Measurements from ENCODE around the gene MYDGF.

MYDGF gene

DNA sequence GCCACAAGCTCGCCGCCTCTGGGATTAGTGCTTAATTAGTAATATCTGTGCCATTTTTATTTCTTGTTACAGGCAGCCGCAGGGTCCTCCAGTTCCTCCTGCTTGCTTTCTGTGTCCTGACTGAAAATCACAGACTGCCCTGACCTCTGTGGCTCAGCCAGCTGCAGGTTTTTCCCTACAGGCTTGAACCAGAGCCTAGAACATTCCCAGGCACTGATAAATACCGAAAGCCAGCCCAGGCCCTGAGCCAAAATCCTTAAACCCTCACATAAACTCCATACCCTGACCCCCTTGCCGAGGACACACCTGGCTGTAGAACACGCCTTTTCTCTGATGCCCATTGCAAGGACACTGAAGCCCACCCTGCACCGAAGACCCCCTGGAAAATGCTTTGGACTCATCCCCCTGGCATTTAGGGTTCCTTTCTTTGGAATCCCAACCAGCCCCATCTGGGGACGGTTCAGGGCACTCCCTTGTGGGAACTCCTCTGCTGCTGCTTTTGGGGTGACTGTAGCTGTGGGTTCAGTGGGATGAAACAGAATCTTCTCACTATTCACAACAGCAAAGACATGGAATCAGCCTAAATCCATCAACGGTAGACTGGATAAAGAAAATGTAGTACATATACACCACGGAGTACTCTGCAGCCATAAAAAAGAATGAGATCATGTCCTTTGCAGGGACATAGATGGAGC is 38.0 kb upstream of the MYDGF start:
- TF ChIP-seq, protein P1, sequence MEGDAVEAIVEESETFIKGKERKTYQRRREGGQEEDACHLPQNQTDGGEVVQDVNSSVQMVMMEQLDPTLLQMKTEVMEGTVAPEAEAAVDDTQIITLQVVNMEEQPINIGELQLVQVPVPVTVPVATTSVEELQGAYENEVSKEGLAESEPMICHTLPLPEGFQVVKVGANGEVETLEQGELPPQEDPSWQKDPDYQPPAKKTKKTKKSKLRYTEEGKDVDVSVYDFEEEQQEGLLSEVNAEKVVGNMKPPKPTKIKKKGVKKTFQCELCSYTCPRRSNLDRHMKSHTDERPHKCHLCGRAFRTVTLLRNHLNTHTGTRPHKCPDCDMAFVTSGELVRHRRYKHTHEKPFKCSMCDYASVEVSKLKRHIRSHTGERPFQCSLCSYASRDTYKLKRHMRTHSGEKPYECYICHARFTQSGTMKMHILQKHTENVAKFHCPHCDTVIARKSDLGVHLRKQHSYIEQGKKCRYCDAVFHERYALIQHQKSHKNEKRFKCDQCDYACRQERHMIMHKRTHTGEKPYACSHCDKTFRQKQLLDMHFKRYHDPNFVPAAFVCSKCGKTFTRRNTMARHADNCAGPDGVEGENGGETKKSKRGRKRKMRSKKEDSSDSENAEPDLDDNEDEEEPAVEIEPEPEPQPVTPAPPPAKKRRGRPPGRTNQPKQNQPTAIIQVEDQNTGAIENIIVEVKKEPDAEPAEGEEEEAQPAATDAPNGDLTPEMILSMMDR (IDR thresholded peaks at IDR 0.05; ENCODE audit: control insufficient read depth, extremely low read depth, insufficient read depth), result no peak
- H3K4me3 ChIP-seq (ENCODE audit: low read depth, low read length), result no peak overlapping the region
- DNase-seq (ENCODE audit: low read depth), result no peak

DNA sequence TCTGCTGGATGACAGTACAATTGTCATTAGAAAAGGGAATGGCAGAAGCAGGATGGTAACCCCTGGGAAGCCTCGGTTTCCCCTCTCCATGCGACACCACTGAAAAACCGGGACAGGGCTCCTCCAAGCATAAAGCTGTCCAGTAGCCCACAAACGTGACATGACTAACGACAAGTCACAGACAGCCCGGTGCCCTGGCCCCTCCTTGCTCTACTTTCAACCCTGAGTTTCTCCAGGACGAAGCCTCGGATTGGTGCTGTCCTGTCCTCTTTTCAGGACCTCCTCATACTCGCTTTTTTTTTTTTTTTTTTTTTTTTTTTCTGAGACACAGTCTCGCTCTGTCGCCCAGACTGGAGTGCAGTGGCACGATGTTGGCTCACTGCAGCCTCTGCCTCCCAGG is 37.2 kb upstream of the MYDGF start:
- TF ChIP-seq, protein P1 (IDR thresholded peaks at IDR 0.05; ENCODE audit: control insufficient read depth, extremely low read depth, insufficient read depth), result no peak
- H3K4me3 ChIP-seq (ENCODE audit: low read depth, low read length), result no peak overlapping the region
- DNase-seq (ENCODE audit: low read depth), result no peak

DNA sequence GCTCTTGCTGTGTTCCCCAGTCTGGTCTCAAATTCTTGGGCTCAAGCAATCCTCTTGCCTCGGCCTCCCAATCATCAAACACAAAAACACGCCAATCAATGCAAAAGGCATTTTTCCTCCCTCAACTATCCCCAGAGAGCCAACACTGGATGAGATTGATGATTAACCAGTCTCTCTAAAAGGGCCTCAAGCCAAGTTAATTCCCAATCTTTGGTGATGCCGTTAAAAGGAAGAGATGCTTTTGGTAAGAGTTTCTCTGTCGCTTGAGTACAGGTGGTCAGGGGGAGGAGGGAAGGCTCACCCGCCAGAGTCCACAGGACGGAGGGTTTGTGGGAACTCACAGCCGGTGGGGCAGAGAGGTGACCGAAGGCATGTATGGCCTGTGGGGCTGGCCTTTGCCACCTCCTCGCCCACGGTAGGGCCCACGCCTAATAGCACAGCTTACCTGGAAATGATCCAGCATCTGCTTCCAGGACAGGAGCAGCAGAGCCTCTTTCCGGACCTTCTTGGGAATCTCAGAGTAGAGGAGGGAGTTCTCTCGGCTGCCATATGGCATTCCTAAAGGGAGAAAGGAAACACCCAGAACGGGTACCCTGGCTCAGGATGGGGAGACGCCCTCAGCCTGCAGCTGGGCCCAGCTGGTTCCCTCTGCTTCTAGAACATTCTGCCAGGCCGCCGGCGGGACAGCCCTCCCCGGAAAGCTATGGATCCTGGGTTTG is 35.4 kb upstream of the MYDGF start:
- H3K4me3 ChIP-seq (ENCODE audit: low read depth, low read length), result no peak overlapping the region
- no peak for DNase-seq (ENCODE audit: low read depth)
- TF ChIP-seq, protein P1 (IDR thresholded peaks at IDR 0.05; ENCODE audit: control insufficient read depth, extremely low read depth, insufficient read depth), result no peak

DNA sequence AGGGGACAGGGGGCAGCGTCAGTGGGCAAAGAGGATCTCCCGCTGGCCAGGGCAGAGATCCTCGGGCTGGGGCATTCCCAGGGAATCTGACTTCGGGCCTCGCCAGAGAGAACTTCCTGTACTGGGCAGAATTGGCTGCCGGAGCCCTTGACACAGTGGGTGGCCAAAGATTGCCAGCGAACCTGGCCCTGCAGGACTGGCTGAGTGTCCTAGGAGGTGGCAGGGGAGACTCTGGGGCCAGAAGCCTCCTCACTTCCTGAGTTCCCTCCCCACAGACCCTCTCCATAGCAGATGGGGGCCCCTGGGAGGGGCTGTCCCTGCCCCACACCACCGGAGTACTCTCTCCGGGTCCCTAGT is 34.2 kb upstream of the MYDGF start:
- TF ChIP-seq, protein P1 (IDR thresholded peaks at IDR 0.05; ENCODE audit: control insufficient read depth, extremely low read depth, insufficient read depth), result no peak

DNA sequence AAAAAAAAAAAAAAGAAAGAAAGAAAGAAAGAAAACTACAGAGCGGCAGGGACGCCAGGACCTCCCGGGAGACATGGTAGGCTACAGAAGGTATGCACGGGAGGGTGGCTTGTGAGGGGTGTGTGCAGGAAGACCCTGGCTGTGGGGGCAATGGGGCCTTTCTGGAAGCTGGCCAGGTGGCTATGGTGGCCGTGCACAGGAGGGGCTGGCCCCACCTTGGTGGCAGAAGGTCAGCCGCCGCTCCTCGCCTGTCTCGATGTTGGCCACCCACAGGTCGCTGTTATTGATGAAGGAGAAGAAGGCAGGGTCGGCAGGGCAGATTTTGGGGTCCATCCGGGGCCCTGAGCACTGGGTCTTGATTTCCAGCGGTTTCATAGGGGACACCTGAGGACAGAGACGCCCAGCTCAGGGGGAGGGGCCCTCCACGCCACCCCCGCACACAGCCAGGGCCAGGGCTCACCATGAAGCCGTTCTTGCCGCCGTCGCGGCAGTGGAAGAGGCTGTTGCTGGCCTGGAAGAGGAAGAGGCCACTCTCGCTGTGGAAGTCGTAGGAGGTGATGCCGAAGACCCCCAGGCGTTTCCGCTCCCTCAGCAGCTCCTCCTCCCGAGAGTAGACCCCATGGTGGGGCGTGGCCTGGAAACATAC is 33.7 kb upstream of the MYDGF start:
- TF ChIP-seq, protein P1 (IDR thresholded peaks at IDR 0.05; ENCODE audit: control insufficient read depth, extremely low read depth, insufficient read depth), result no peak
- DNase-seq (ENCODE audit: low read depth), result no peak
- H3K4me3 ChIP-seq (ENCODE audit: low read depth, low read length), result no peak overlapping the region

More for the DNA sequence above, 34.2 kb upstream of the MYDGF start:
- no peak overlapping the region for H3K4me3 ChIP-seq (ENCODE audit: low read depth, low read length)
- DNase-seq (ENCODE audit: low read depth), result no peak

DNA sequence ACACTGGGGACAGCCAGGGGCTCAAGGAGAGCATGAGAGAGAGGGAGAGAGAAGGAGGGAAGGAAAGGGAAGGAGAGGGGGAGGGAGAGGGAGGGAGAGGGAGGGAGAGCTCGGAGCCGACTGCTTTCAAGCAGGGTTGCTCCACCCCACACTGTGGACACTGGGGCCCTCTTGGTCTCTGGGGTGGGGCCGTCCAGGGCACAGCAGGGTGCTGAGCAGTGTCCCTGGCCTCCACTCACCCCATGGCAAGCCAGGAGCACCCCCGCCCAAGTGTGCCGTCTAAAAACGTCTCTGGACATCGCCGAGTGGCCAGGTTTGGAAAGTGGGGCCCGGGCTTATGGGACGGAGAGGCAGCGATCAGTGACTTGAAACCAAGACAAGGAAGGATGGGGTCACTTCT is 32.6 kb upstream of the MYDGF start:
- no peak for DNase-seq (ENCODE audit: low read depth)
- TF ChIP-seq, protein P1 (IDR thresholded peaks at IDR 0.05; ENCODE audit: control insufficient read depth, extremely low read depth, insufficient read depth), result no peak
- H3K4me3 ChIP-seq (ENCODE audit: low read depth, low read length), result no peak overlapping the region
